OCI-LY7 (cell line): Measurements from ENCODE around the gene AGTR1.

ENCODE experiments used
- EZH2phosphoT487 ChIP-seq: fragments of 200-600 bp; sonication (generic); IDR thresholded peaks from 2 replicates; pipeline ENCODE4 v1.6.1; 2018; ENCODE audit warnings: low read depth, borderline replicate concordance, mild to moderate bottlenecking, mixed run types, antibody characterized with exemption, low read length, moderate library complexity, mixed read lengths
- TF ChIP-seq, protein P1 (sequence below): fragments of 200-600 bp; sonication (generic); conservative IDR thresholded peaks from 2 replicates; pipeline ENCODE4 v1.5.1; 2014; ENCODE audit warnings: mild to moderate bottlenecking, antibody characterized with exemption, low read length, moderate library complexity, mixed read lengths

DNA sequence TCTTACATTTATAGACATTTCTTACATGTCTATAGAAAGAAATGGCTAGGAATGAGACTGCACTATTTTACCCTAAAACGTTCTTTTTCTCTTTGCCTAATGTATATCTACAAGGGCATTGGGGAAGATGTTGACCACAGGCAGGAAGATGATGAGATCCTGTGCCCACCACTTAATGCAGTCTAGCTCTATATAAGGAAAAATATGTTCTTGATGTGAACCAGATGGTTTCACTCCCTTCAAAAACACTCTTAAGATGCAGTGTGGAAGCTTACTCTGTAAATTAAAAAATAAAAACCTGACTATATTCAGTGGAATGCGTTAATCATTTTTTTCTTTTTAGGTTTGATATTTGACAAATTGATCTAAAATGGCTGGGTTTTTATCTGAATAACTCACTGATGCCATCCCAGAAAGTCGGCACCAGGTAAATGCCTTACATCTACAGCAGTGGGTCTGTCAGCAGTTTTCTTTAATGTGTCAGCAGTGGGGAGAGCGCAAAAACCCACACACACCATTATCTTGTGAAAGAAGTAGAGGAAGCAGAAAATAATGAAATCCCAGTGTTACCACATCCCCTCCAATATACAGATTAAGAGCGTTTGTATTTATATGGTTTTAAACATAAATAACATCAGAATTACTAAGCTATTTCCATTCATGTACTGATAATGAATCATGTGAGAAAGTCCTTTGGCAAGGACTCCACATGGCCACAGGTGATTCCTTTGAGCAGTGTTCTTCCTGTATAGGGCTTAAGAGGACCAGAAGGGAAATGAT, 10.1 kb downstream of the AGTR1 start:
- TF ChIP-seq, protein P1, sequence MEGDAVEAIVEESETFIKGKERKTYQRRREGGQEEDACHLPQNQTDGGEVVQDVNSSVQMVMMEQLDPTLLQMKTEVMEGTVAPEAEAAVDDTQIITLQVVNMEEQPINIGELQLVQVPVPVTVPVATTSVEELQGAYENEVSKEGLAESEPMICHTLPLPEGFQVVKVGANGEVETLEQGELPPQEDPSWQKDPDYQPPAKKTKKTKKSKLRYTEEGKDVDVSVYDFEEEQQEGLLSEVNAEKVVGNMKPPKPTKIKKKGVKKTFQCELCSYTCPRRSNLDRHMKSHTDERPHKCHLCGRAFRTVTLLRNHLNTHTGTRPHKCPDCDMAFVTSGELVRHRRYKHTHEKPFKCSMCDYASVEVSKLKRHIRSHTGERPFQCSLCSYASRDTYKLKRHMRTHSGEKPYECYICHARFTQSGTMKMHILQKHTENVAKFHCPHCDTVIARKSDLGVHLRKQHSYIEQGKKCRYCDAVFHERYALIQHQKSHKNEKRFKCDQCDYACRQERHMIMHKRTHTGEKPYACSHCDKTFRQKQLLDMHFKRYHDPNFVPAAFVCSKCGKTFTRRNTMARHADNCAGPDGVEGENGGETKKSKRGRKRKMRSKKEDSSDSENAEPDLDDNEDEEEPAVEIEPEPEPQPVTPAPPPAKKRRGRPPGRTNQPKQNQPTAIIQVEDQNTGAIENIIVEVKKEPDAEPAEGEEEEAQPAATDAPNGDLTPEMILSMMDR, result no peak
- TF ChIP-seq EZH2phosphoT487, result no peak
